Trophoblast cell (in vitro differentiated cells and primary cell): ENCODE results near the gene STAMBP.

ENCODE experiments used
- DNase-seq, 2 donors: peaks; one replicate each; pipeline ENCODE4 v3.0.0-alpha.2; 2016
- H2AFZ ChIP-seq: 2 replicates; pipeline ENCODE4 v1.6.1; 2013; ENCODE audit warnings: low read length, moderate library complexity, mild to moderate bottlenecking; ENCODE audit not compliant: insufficient read depth, poor library complexity
- H2AK5ac ChIP-seq: 2 replicates; pipeline ENCODE4 v1.6.1; 2013; ENCODE audit warnings: mild to moderate bottlenecking, low read length
- H2BK120ac ChIP-seq: 2 replicates; pipeline ENCODE4 v1.6.1; 2013; ENCODE audit warnings: low read length, mild to moderate bottlenecking, moderate library complexity; ENCODE audit not compliant: insufficient read depth, poor library complexity
- H2BK12ac ChIP-seq: 2 replicates; pipeline ENCODE4 v1.6.1; 2013; ENCODE audit warnings: mild to moderate bottlenecking, low read length, moderate library complexity
- H2BK5ac ChIP-seq: 2 replicates; pipeline ENCODE4 v1.6.1; 2013; ENCODE audit warnings: low read length, low read depth, moderate library complexity, mild to moderate bottlenecking; ENCODE audit not compliant: poor library complexity
- H3K14ac ChIP-seq: 2 replicates; pipeline ENCODE4 v1.6.1; 2013; ENCODE audit warnings: mild to moderate bottlenecking, low read length
- H3K18ac ChIP-seq: 2 replicates; pipeline ENCODE4 v1.6.1; 2013; ENCODE audit warnings: mild to moderate bottlenecking, low read length
- H3K23ac ChIP-seq: 2 replicates; pipeline ENCODE4 v1.6.1; 2013; ENCODE audit warnings: low read length
- H3K27ac ChIP-seq: 2 replicates; pipeline ENCODE4 v1.5.1; 2013; ENCODE audit warnings: low read depth, mild to moderate bottlenecking, inconsistent platforms, low read length, moderate library complexity
- H3K27me3 ChIP-seq: 2 replicates; pipeline ENCODE4 v1.6.1; 2013; ENCODE audit warnings: inconsistent platforms, mild to moderate bottlenecking, low read length, moderate library complexity; ENCODE audit not compliant: insufficient read depth
- H3K36me3 ChIP-seq, 2 experiments: 1 replicate in 1 of 2; 2 replicates in 1 of 2; pipeline ENCODE4 v1.6.1; 2013; ENCODE audit warnings: low read length in 2 of 2, mild to moderate bottlenecking in 2 of 2, moderate library complexity in 1 of 2; ENCODE audit not compliant: insufficient read depth in 2 of 2, control insufficient read depth in 1 of 2
- H3K4ac ChIP-seq: 2 replicates; pipeline ENCODE4 v1.6.1; 2013; ENCODE audit warnings: low read depth, mild to moderate bottlenecking, low read length, moderate library complexity
- H3K4me1 ChIP-seq, 2 experiments: 1 replicate in 1 of 2; 2 replicates in 1 of 2; pipeline ENCODE4 v1.6.1; 2013; ENCODE audit warnings: low read length in 2 of 2, mild to moderate bottlenecking in 2 of 2, moderate library complexity in 1 of 2; ENCODE audit not compliant: insufficient read depth in 2 of 2, control insufficient read depth in 1 of 2
- H3K4me2 ChIP-seq: 2 replicates; pipeline ENCODE4 v1.6.1; 2013; ENCODE audit warnings: inconsistent platforms, mild to moderate bottlenecking, low read length, moderate library complexity
- H3K4me3 ChIP-seq: 2 replicates; pipeline ENCODE4 v1.5.1; 2013; ENCODE audit warnings: mild to moderate bottlenecking, low read depth, low read length, inconsistent platforms
- H3K79me1 ChIP-seq: one replicate; pipeline ENCODE4 v1.6.1; 2013; ENCODE audit warnings: low read length
- H3K79me2 ChIP-seq: 2 replicates; pipeline ENCODE4 v1.6.1; 2013; ENCODE audit warnings: low read length, mild to moderate bottlenecking; ENCODE audit not compliant: control insufficient read depth, insufficient read depth, poor library complexity
- H3K9ac ChIP-seq: 2 replicates; pipeline ENCODE4 v1.6.1; 2013; ENCODE audit warnings: mild to moderate bottlenecking, low read length
- H3K9me3 ChIP-seq: 2 replicates; pipeline ENCODE4 v1.6.1; 2013; ENCODE audit warnings: low read depth, mild to moderate bottlenecking, control low read depth, inconsistent platforms, low read length; ENCODE audit not compliant: insufficient read depth
- H4K12ac ChIP-seq: 2 replicates; pipeline ENCODE4 v1.6.1; 2013; ENCODE audit warnings: low read depth, mild to moderate bottlenecking, low read length, moderate library complexity
- H4K8ac ChIP-seq: 2 replicates; pipeline ENCODE4 v1.6.1; 2013; ENCODE audit warnings: low read depth, mild to moderate bottlenecking, low read length, moderate library complexity
- H4K91ac ChIP-seq: one replicate; pipeline ENCODE4 v1.6.1; 2013; ENCODE audit warnings: low read depth, mild to moderate bottlenecking, low read length, moderate library complexity
- WGBS: extraction: QIAGEN DNeasy Blood & Tissue Kit; methylation state at CpG from one replicate; pipeline ENCODE4 v1.1.7; 2013; ENCODE audit warnings: missing lambda C conversion rate; ENCODE audit not compliant: insufficient read length, insufficient coverage; ENCODE audit errors: extremely low coverage; 5-methylcytosine and 5-hydroxymethylcytosine counted together

STAMBP gene

DNA sequence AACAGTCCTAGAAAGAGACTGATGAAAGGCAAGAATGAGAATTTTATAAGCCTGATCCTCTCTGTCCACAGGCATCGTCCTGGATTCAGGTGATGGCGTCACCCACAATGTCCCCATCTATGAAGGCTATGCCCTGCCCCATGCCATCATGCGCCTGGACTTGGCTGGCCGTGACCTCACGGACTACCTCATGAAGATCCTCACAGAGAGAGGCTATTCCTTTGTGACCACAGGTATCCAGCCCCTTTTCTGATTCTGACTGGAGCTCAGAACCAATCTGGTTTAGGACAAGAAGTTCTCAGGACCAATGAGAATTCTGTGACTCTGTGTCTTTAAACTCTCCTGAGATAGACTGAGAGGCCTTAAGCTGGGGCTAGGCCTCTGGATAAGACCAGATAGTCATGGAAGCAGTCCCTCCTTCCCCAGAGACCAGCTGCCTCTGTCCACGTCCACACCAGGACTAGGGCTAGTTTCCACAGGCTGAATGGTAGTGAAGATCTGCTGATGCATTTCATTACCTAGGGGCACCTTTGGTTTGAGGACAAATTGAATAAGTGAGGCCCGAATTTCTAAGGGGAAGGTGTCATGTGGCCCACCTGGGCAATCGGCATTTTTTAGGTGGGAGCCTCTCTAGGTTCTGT is 84.8 kb downstream of the STAMBP start:
- Histone ChIP-seq H3K4me2 (no peak overlapping the region), H3K9me3 (no peaks in the 10 kb centered on the region), H3K27ac (no peak overlapping the region), H3K36me3 (no peaks in the 10 kb centered on the region), H4K91ac (no peak overlapping the region), H3K79me1 (no peaks in the 10 kb centered on the region), H3K18ac (no peak overlapping the region), H2BK120ac (no peak overlapping the region), H2AK5ac (no peak overlapping the region), H3K79me2 (no peaks in the 10 kb centered on the region), H3K23ac (no peak overlapping the region), H3K27me3 (no peaks in the 10 kb centered on the region), H3K4me3 (no peak overlapping the region), H2AFZ (no peak overlapping the region), H3K4me1 (no peaks in the 10 kb centered on the region), H4K8ac (no peak overlapping the region), H2BK12ac (no peak overlapping the region), H3K4ac (no peak overlapping the region), H3K9ac (peak overlapping the region; percentile 18), H3K14ac (no peak overlapping the region), H4K12ac (no peak overlapping the region), H2BK5ac (no peak overlapping the region)
- no peak for DNase-seq
- no CpG with 5 or more reads among the region's 8 CpGs for WGBS

DNA sequence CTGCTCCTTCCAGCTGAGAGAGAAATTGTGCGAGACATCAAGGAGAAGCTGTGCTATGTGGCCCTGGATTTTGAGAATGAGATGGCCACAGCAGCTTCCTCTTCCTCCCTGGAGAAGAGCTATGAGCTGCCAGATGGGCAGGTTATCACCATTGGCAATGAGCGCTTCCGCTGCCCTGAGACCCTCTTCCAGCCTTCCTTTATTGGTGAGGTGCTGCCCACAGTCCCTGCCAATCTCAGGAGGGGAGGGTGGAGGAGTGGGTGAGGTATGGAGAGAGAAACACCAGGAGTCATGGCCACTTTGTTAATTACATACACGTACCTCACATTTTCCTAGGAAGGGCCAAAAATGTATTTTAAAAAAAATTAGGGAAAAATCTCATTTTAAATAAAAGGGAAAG is 85.9 kb downstream of the STAMBP start:
- Histone ChIP-seq H3K27me3 (no peaks in the 10 kb centered on the region), H2BK12ac (no peak overlapping the region), H4K12ac (no peak overlapping the region), H4K91ac (no peak overlapping the region), H3K4me2 (no peak overlapping the region), H3K79me1 (no peaks in the 10 kb centered on the region), H2AFZ (no peak overlapping the region), H3K4me1 (no peaks in the 10 kb centered on the region), H2AK5ac (no peak overlapping the region), H3K14ac (no peak overlapping the region), H2BK5ac (no peak overlapping the region), H3K18ac (no peak overlapping the region), H3K9ac (no peak overlapping the region), H3K36me3 (no peaks in the 10 kb centered on the region), H3K27ac (no peak overlapping the region), H3K79me2 (no peaks in the 10 kb centered on the region), H3K4ac (no peak overlapping the region), H2BK120ac (no peak overlapping the region), H3K23ac (no peak overlapping the region), H3K9me3 (no peaks in the 10 kb centered on the region), H4K8ac (no peak overlapping the region), H3K4me3 (no peak overlapping the region)
- WGBS, result no CpG with 5 or more reads among the region's 4 CpGs
- no peak for DNase-seq

DNA sequence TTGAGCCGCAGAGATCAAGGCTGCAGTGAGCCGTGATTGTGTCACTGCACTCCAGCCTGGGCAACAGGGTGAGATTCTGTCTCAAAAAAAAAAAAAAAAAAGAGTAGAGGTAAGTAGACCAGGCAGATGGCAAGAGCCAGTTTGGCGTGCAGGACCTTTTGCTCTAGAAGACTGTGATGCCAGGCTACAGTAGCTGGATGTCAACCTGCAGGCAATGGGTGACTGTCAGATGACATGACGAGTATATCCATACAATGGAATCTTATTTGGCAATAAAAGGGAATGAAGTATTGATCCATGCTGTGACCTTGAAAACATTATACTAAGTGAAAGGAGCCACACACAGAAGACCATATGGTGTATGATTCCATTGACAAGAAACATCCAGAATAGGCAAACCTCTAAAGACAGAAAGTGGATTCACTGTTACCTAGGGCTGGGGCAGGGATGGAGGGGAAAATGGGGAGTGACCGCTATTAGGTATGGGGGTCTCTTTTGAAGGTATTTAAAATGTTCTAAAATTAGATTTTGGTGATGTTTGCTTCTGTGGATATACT is 86.8 kb downstream of the STAMBP start:
- Histone ChIP-seq H3K23ac (no peak overlapping the region), H3K14ac (no peak overlapping the region), H3K79me1 (no peaks in the 10 kb centered on the region), H3K27ac (no peak overlapping the region), H2BK5ac (no peak overlapping the region), H2BK12ac (no peak overlapping the region), H3K36me3 (no peaks in the 10 kb centered on the region), H3K4me2 (no peak overlapping the region), H2AK5ac (no peak overlapping the region), H3K4ac (no peak overlapping the region), H4K91ac (no peak overlapping the region), H3K4me3 (no peak overlapping the region), H4K8ac (no peak overlapping the region), H2AFZ (no peak overlapping the region), H3K27me3 (no peaks in the 10 kb centered on the region), H3K4me1 (no peaks in the 10 kb centered on the region), H3K9me3 (no peaks in the 10 kb centered on the region), H3K9ac (no peak overlapping the region), H3K18ac (no peak overlapping the region), H3K79me2 (no peaks in the 10 kb centered on the region), H2BK120ac (no peak overlapping the region), H4K12ac (no peak overlapping the region)
- no peak for DNase-seq
- no CpG with 5 or more reads among the region's 5 CpGs for WGBS

DNA sequence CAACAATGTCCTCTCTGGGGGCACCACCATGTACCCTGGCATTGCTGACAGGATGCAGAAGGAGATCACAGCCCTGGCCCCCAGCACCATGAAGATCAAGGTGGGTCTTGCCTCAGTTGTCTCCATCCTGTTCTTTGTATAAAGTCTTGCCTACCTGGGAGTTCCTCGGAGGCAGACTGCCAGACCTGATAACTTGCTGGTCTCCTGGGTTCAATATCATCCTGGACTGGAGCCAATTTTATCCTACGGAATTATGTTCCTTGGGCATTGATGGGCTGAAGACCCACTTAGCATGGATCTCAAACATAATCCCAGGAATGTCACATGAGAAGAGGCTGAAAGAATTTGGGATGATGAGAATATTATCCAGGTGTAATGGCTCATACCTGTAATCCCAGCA is 87.9 kb downstream of the STAMBP start:
- no peak for DNase-seq
- H3K4me2 ChIP-seq, result no peak overlapping the region
- H3K14ac ChIP-seq, result no peak overlapping the region
- H3K4me1 ChIP-seq, result peaks cover 5 to 7% of the 10 kb centered on the region in 2 experiments
- H3K79me1 ChIP-seq, result no peaks in the 10 kb centered on the region
- no peaks in the 10 kb centered on the region for H3K36me3 ChIP-seq
- H4K91ac ChIP-seq, result no peak overlapping the region
- H3K4ac ChIP-seq, result no peak overlapping the region
- H4K8ac ChIP-seq, result no peak overlapping the region
- H2BK120ac ChIP-seq, result no peak overlapping the region
- no peak overlapping the region for H4K12ac ChIP-seq
- H3K9me3 ChIP-seq, result no peaks in the 10 kb centered on the region
- no peaks in the 10 kb centered on the region for H3K27me3 ChIP-seq
- H3K27ac ChIP-seq, result no peak overlapping the region
- H2BK5ac ChIP-seq, result no peak overlapping the region
- H2BK12ac ChIP-seq, result no peak overlapping the region
- H2AK5ac ChIP-seq, result no peak overlapping the region
- H3K79me2 ChIP-seq, result no peaks in the 10 kb centered on the region
- H3K9ac ChIP-seq, result no peak overlapping the region
- no CpG with 5 or more reads among the region's 2 CpGs for WGBS
- no peak overlapping the region for H2AFZ ChIP-seq
- H3K23ac ChIP-seq, result no peak overlapping the region
- H3K4me3 ChIP-seq, result no peak overlapping the region
- no peak overlapping the region for H3K18ac ChIP-seq
